Right lung (tissue), 5 donors: ENCODE data around the gene KBTBD8. TPM values are rescaled to one million over a fixed set of nuclear protein-coding genes. Genes with fewer than 3 reads are reported as not detected.

ENCODE experiments used
- DNase-seq, 2 donors: peaks; one replicate each; pipeline ENCODE4 v3.0.0-alpha.2; 2013
- polyA plus RNA-seq, 5 donors: library from polyadenylated mRNA; unstranded; fragments of 120-200 nt; gene quantifications; one replicate each; pipeline versions ENCODE4 v1.2.1 to v1.2.3, GENCODE V29; 2013; ENCODE audit warnings: inconsistent platforms in 1 of 5, low replicate concordance in 1 of 5; ENCODE audit not compliant: insufficient read length in 5 of 5, insufficient read depth in 1 of 5

KBTBD8 gene
- polyA plus RNA-seq, 5 donors = 0.97 to 1.8 (median 1.3) TPM

- DNase-seq = no peak
These were observed 471 bp upstream of the KBTBD8 start for GRCh38 chr3:66997560-66998112.

DNA sequence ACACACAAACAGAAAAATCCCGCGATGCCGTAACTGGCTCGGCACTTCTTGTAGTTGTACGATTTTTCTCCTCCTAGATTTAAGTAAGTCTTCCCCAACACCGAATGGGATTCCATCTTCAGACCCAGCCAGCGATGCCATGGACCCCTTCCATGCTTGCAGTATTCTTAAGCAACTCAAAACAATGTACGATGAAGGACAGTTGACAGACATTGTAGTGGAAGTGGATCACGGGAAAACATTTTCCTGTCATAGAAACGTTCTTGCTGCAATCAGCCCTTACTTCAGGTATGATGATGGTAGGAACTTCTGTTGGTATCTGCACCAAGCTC lies 763 bp downstream of the KBTBD8 start:
- no peak for DNase-seq

GRCh38 chr3:67000009-67000408 lies 1.9 kb downstream of the KBTBD8 start:
- no peak for DNase-seq

GRCh38 chr3:67001086-67001861 lies 3.2 kb downstream of the KBTBD8 start:
- DNase-seq = no peak

GRCh38 chr3:67005974-67006373 lies 7.9 kb downstream of the KBTBD8 start:
- no peak for DNase-seq

DNA sequence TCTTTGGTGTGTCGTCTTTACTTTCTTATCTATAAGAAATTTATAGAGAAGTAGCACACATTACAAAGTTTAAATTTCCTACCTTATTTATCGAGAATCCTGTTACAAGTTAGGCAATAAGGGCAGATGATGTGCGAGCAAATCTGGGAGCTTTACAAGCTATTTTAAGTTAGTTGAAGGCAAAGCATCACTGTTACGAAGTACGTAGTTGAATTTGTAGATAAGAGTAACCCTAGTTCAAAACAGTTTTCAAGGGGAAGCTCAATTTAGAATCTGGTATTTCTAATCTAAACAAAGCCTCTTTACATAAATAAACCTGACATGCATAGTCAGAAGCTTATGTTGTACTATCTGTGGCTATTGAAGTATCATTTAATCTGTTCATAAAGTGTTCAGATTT lies 8.4 kb downstream of the KBTBD8 start:
- no peak for DNase-seq

GRCh38 chr3:67008388-67008787 lies 10.3 kb downstream of the KBTBD8 start:
- DNase-seq = no peak

GRCh38 chr3:67009716-67010115 lies 11.6 kb downstream of the KBTBD8 start:
- no peak for DNase-seq

- no peak for DNase-seq
These were observed 13.5 kb downstream of the KBTBD8 start for GRCh38 chr3:67011414-67012131.

- DNase-seq = no peak
These were observed 14.5 kb downstream of the KBTBD8 start for GRCh38 chr3:67012564-67012963.

DNA sequence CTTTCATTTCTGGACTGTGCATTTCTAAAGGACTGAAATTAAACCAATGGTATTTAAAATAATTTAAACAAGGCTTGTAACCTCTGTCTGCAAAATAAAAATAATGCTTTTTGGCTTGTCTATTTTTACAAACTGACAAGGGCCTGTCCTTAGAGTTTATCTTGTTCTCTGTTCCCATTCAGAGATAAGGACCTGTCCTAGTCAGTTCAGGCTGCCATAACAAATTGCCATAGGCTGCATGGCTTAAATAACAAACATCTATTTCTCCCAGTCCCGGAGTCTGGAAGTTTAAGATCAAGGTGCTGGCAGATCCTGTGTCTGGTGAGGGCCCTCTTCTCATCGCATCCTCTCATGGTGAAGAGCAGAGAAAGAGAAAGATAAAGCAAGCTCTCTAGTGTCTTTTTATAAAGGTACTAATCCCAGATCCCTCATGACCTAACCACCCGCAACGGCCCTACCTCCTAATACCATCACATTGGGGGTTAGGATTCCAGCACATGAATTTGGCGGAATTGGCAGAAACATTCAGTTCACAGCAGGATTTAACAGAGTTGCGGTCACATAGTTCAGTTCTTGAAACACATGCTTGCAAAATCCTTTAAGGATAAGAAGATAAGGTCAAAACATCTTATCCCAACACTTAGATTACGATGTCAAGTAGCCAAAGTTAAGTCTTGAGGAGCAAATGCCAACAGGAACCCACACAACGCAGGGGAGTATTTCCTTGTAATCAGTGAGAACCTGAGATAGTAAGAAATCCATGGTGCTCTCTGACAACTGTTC lies 17.8 kb downstream of the KBTBD8 start:
- DNase-seq = no peak

- no peak for DNase-seq
These were observed 18.5 kb downstream of the KBTBD8 start for GRCh38 chr3:67016522-67017080.

GRCh38 chr3:67017211-67017610 lies 19.1 kb downstream of the KBTBD8 start:
- DNase-seq = no peak

DNA sequence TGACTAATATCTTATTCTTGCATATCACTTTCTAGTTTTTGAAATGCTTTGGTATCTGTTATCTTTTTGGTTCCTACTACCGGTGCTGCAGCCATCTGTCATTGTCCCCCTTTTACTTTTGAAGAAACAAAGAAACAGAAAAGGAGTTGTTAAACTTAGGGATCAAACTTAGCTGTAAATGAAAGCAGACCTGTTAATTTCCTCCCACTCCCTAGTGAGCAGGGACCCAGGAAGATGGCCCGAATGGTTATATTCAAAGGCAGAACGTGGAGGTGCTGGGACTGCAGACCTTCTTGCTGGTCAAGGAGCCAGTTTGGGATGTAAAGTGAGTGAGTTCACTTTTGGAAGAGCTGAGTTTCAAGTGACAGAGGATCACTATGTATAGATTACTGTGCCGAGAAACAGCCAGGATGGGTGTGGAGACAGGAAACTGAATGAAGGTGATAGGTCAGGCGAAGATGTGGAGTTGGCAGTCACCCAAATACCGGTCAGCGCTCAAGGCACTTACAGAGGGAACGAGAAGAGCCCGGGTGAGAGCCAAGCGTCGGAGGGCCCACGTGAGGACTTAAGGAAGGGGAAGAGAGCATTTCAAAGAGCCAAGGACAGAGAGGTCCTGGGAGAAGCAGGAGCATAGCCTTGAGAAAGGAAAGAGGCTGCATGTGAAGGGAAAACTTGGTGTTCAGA lies 20.1 kb downstream of the KBTBD8 start:
- DNase-seq = no peak

DNA sequence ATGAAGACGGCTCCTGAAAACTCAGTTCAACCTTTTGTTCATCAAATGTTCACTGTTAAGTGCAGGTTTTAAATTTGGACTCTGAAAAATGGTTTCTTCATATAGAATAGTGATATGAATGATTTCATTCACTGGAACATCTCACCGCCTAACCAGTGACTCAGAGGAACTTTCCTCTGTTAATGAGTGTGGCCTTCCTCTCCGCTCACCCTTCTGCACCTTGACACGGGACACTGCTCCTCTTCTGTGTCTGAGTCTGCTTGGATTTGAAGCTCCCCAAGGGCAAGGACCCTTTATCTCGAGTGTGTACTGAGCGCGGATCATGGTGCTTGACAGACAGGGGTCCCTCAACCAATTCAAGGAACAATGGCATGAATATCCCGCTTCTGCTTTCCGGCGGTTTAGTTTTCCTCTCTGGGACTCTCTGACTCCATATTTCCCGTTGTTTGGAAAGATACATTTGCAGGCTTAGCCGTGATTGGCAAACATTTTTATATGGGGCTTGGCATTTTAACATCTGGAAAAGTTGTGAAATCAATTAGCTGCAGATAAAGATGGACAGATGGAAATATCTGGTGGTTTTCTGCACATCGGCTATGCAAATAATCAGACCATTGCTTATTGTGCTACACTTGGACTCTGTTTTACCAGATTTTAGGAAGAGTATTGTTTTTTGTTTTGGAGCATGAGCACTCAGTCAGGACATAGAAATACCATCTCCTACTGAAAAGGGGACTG lies 20.9 kb downstream of the KBTBD8 start:
- DNase-seq = no peak

DNA sequence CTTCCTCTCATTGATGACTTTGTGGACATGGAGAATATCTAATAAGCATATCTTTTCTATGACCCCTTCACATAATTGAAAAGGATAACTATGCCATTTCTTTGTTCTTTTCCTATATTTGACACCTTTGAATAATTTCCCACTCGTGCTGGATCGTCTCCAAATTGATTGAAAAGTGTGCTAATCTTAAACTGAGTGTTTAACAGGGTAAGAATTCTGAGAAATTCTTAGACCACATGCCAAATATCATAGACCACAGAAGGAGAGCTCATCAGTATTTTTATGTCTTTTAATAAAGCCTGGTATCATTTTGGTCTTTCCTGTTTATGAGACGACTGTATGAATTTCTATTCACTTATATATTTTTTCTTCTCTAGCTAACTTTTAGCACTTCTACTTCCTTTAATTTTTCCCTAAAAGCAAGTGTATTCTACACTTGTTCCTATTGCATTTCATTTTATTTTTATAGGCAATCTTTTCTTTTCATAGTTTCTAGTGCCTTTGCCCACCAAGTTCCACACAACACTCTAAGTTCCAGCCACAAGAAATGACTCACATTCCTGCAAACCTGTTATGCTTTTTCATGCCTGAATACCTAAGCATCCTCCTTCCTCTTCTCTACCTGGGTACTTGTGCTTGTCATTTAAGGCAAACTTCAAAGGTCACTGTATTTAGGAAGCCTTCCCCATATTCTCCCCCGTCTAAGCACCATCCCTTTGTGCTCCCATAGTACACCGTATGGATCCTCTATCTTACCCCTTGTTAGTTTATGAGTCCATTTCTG lies 30.1 kb downstream of the KBTBD8 start:
- DNase-seq = no peak

DNA sequence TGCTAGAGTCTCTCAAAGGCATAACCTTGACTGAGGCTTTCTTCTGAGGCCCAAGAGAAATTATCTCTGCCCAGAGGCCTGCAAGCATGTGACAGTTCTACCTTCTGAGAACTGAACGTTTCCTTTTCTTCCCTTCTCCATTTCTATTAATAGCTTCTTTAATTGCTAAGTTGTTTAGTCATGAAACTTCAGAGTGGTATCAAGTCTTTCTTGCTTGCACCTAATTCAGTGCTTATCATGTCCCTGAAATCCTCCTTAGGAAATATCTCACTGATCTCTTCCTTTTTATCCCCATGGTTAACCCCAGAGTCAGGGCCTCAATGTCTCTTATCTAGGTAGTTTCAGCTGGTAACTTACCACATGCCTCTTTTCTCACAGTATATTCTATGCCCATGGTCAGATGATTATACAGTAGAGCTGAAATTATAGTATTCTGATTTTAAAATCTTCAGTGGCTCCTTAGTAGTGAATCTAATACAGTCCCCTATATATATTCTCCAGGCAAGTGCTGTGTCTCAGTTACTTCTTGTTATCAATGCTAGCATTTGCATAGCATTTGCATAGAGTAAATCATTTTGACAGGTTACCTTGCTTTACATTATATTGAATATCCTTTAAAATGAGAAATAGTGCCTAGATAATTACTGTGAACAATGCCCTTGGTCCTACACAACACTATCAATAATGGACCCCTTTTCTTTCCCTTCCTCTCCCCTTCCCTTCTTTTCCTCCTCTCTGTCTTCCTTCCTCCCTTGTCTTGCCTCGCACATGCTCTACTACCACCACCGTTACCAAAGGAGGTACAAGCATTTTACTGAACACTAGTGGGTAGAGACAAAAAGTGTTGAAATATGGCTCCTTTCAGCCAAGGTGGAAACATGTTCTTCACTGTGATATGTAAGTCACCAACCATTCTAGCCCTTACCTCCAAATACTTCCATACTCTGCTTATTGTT lies 33.0 kb downstream of the KBTBD8 start:
- DNase-seq = no peak

GRCh38 chr3:67031986-67032385 lies 33.9 kb downstream of the KBTBD8 start:
- DNase-seq = no peak

DNA sequence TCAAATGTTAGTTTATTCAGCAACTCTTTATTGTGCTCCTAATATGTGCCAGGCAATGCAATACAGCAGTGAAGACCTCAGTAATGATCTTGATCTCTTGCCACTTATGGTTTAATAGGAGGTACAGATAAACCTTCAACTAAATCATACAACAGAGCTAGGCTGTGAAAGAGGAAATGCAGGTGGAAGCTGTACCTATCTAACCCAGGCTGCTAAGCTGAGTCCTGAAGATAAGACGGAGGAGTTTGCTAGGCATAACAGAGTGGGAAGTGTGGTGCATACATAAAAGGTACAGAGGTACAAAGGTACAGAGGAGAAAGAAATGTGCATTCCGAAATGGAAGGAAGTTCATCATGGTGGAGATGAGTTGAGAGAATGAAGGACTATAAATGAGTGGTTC lies 35.0 kb downstream of the KBTBD8 start:
- DNase-seq = no peak
